A172 (cell line): ENCODE data around the gene TIMP2. TPM values are rescaled to one million over a fixed set of nuclear protein-coding genes. Genes with fewer than 3 reads are reported as not detected.
A peak's percentile ranks its signal among the peaks of the same experiment; 100 is the strongest.

ENCODE experiments used
- DNase-seq: peaks from one replicate; pipeline ENCODE4 v3.0.0-alpha.2; 2015; ENCODE audit warnings: low spot score
- total RNA-seq: library from RNA; depleted of rRNA; stranded (reverse); fragments of >200 nt; shearing (Covaris generic); gene quantifications from 2 replicates; pipeline ENCODE4 v1.2.3, GENCODE V29; 2014

Gene TIMP2
- total RNA-seq, 1 experiment from 2014 or later, result 257 TPM

GRCh38 chr17:78839762-78840529 lies 85.2 kb downstream of the TIMP2 start:
- DNase-seq, result peak; percentile 22

- DNase-seq, result peak; percentile 63
These were observed 85.9 kb downstream of the TIMP2 start for GRCh38 chr17:78839235-78839761.

GRCh38 chr17:78838574-78839005 lies 86.6 kb downstream of the TIMP2 start:
- DNase-seq, result no peak

- no peak for DNase-seq
These were observed 88.7 kb downstream of the TIMP2 start for GRCh38 chr17:78836420-78837021.

- DNase-seq, result no peak
These were observed 90.6 kb downstream of the TIMP2 start for GRCh38 chr17:78834571-78834970.

GRCh38 chr17:78832541-78832810 lies 92.7 kb downstream of the TIMP2 start:
- no peak for DNase-seq

- no peak for DNase-seq
These were observed 93.3 kb downstream of the TIMP2 start for GRCh38 chr17:78831688-78832540.

- no peak for DNase-seq
These were observed 95.7 kb downstream of the TIMP2 start for GRCh38 chr17:78829477-78829876.

- DNase-seq, result peak; percentile 67
These were observed 96.6 kb downstream of the TIMP2 start for GRCh38 chr17:78828470-78829185.

GRCh38 chr17:78826836-78827509 lies 98.2 kb downstream of the TIMP2 start:
- no peak for DNase-seq

GRCh38 chr17:78826421-78826820 lies 98.8 kb downstream of the TIMP2 start:
- DNase-seq, result no peak

- no peak for DNase-seq
These were observed 99.5 kb downstream of the TIMP2 start for GRCh38 chr17:78825696-78826095.

GRCh38 chr17:78824240-78824639 lies 100.9 kb downstream of the TIMP2 start:
- DNase-seq, result no peak

- DNase-seq, result no peak
These were observed 101.7 kb downstream of the TIMP2 start for GRCh38 chr17:78823282-78824046.

GRCh38 chr17:78822552-78822951 lies 102.6 kb downstream of the TIMP2 start:
- DNase-seq, result peak; percentile 95

- no peak for DNase-seq
These were observed 103.2 kb downstream of the TIMP2 start for GRCh38 chr17:78821961-78822360.

- DNase-seq, result no peak
These were observed 104.3 kb downstream of the TIMP2 start for GRCh38 chr17:78820841-78821240.

GRCh38 chr17:78819806-78820792 lies 105.1 kb downstream of the TIMP2 start:
- no peak for DNase-seq

- no peak for DNase-seq
These were observed 105.8 kb downstream of the TIMP2 start for GRCh38 chr17:78819402-78819801.
